ENCODE measurements around the gene ARL6. TPM values are rescaled to one million over a fixed set of nuclear protein-coding genes. Genes with fewer than 3 reads are reported as not detected.

The ARL6 gene
- total RNA-seq, 1 donor from 2014 or later, result 8.5 TPM

DNA sequence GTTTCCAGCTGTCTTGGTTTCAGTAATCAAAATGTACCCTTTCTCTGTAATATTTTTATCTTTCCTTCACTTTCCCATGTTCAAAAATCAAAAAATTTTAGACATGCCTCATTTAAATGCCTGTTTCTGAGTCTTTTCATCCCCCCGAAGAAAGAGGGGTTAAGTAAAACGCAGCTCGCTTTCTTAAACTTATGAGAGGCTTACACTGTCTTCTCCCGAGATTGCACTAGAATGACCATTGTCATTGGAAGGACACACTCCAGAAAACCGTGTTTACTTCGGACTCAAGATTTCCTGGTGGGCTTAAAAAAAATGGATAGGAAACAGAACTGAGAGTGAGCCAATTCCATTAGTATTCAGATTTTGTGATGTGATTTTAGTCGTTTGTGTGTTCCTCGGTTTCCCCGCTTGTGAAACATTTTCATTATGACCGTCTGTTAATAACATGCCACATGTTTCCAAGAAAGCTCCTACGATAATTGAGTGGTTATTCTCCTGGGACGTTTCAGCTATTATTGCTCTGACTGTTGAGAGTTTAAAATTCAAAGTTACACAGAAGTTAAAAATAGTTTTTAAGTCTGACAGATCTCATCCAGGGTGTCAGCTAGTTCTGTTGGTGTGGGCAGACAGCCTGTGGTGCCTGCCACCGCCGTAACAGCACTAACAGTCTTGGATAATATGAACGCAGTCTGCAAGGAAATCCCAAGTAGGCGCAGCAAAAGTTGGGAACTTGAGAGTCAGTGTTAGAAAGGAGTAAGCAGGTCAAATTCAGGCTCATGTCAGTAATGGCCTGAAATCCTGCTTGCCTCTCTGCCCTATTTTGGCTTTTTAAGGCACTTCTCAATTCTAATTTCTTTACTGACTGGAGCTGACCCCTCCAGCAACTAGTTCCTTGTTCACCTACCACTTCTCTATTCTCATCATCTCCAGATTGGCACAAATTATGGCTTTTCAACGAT is 58.8 kb downstream of the ARL6 start:
- no peak for DNase-seq (ENCODE audit: low spot score)
- TF ChIP-seq, protein P1, sequence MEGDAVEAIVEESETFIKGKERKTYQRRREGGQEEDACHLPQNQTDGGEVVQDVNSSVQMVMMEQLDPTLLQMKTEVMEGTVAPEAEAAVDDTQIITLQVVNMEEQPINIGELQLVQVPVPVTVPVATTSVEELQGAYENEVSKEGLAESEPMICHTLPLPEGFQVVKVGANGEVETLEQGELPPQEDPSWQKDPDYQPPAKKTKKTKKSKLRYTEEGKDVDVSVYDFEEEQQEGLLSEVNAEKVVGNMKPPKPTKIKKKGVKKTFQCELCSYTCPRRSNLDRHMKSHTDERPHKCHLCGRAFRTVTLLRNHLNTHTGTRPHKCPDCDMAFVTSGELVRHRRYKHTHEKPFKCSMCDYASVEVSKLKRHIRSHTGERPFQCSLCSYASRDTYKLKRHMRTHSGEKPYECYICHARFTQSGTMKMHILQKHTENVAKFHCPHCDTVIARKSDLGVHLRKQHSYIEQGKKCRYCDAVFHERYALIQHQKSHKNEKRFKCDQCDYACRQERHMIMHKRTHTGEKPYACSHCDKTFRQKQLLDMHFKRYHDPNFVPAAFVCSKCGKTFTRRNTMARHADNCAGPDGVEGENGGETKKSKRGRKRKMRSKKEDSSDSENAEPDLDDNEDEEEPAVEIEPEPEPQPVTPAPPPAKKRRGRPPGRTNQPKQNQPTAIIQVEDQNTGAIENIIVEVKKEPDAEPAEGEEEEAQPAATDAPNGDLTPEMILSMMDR (IDR thresholded peaks at IDR 0.05; ENCODE audit: unreplicated experiment), result no peak
- no peaks in the 10 kb centered on the region for H3K9me3 Mint-ChIP-seq (ENCODE audit: unreplicated experiment)
- peak overlapping the region; percentile 97 for H3K27ac Mint-ChIP-seq (ENCODE audit: unreplicated experiment)
- peaks cover 23% of the 10 kb centered on the region for H3K4me1 Mint-ChIP-seq (ENCODE audit: unreplicated experiment)
- H3K4me3 Mint-ChIP-seq (ENCODE audit: unreplicated experiment), result peak overlapping the region; percentile 100
- H3K36me3 Mint-ChIP-seq (ENCODE audit: low read depth, unreplicated experiment), result peaks cover 4% of the 10 kb centered on the region
- peaks cover 17% of the 10 kb centered on the region for H3K27me3 Mint-ChIP-seq (ENCODE audit: unreplicated experiment)

GRCh38 chr3:97825101-97825500 is 60.5 kb downstream of the ARL6 start:
- Mint-ChIP-seq H3K4me1 (ENCODE audit: unreplicated experiment) (peaks cover 23% of the 10 kb centered on the region), H3K9me3 (ENCODE audit: unreplicated experiment) (no peaks in the 10 kb centered on the region), H3K27ac (ENCODE audit: unreplicated experiment) (no peak overlapping the region), H3K4me3 (ENCODE audit: unreplicated experiment) (no peak overlapping the region), H3K36me3 (ENCODE audit: low read depth, unreplicated experiment) (peaks cover 4% of the 10 kb centered on the region), H3K27me3 (ENCODE audit: unreplicated experiment) (peaks cover 17% of the 10 kb centered on the region)
- no peak for DNase-seq (ENCODE audit: low spot score)
- TF ChIP-seq, protein P1 (IDR thresholded peaks at IDR 0.05; ENCODE audit: unreplicated experiment), result no peak

GRCh38 chr3:97827741-97828471 is 63.3 kb downstream of the ARL6 start:
- DNase-seq (ENCODE audit: low spot score), result no peak
- H3K27ac Mint-ChIP-seq (ENCODE audit: unreplicated experiment), result no peak overlapping the region
- H3K36me3 Mint-ChIP-seq (ENCODE audit: low read depth, unreplicated experiment), result peaks cover 4% of the 10 kb centered on the region
- TF ChIP-seq, protein P1 (IDR thresholded peaks at IDR 0.05; ENCODE audit: unreplicated experiment), result no peak
- H3K27me3 Mint-ChIP-seq (ENCODE audit: unreplicated experiment), result peaks cover 9% of the 10 kb centered on the region
- no peak overlapping the region for H3K4me3 Mint-ChIP-seq (ENCODE audit: unreplicated experiment)
- no peaks in the 10 kb centered on the region for H3K9me3 Mint-ChIP-seq (ENCODE audit: unreplicated experiment)
- H3K4me1 Mint-ChIP-seq (ENCODE audit: unreplicated experiment), result peaks cover 13% of the 10 kb centered on the region

- Mint-ChIP-seq H3K27ac (ENCODE audit: unreplicated experiment) (no peak overlapping the region), H3K4me1 (ENCODE audit: unreplicated experiment) (peaks cover 6% of the 10 kb centered on the region), H3K36me3 (ENCODE audit: low read depth, unreplicated experiment) (peaks cover 4% of the 10 kb centered on the region), H3K4me3 (ENCODE audit: unreplicated experiment) (no peak overlapping the region), H3K27me3 (ENCODE audit: unreplicated experiment) (peaks cover 3% of the 10 kb centered on the region), H3K9me3 (ENCODE audit: unreplicated experiment) (no peaks in the 10 kb centered on the region)
- no peak for DNase-seq (ENCODE audit: low spot score)
- TF ChIP-seq, protein P1 (IDR thresholded peaks at IDR 0.05; ENCODE audit: unreplicated experiment), result no peak
Measured at GRCh38 chr3:97829198-97829597, 64.6 kb downstream of the ARL6 start.

All from endothelial cell (in vitro differentiated cells).